A549 (cell line): Measurements from ENCODE around the gene STX18. TPM values are rescaled to one million over a fixed set of nuclear protein-coding genes. Genes with fewer than 3 reads are reported as not detected.

Experiments used
- ATAC-seq, 2 experiments: fragments of 200-7000 bp in 1 of 2; fragments of >200 bp in 1 of 2; cut with Nextera tagmentation in 1 of 2; cut with Tn5 transposase in 1 of 2; 3 replicates each; pipeline versions ENCODE4 v1.8.0 to v1.9.1; 2018 to 2020; ENCODE audit warnings: mild to moderate bottlenecking in 1 of 2, moderate library complexity in 1 of 2
- CTCF ChIA-PET: fragments of 300-600 bp; sonication (Branson Sonifier 250); formaldehyde crosslinking; extraction: SDS; loops from one replicate; lab custom pipeline; 2021; ENCODE audit warnings: antibody characterized with exemption, inconsistent platforms; lab: Yijun Ruan, JAX
- POLR2A ChIA-PET: fragments of 350-600 bp; formaldehyde crosslinking; extraction: SDS; loops from one replicate; lab custom pipeline; 2021; ENCODE audit warnings: antibody characterized with exemption, inconsistent platforms; lab: Yijun Ruan, JAX
- DNase-seq, 2 experiments: peaks; one replicate each; pipeline versions ENCODE4 v3.0.0 to v3.0.0-alpha.2; 2011 to 2016; ENCODE audit warnings: low read depth in 1 of 2, low spot score in 1 of 2
- FAIRE-seq: peaks from 2 replicates; lab custom pipeline; 2011; peaks lifted over from hg19 to GRCh38; lab: Jason Lieb, UNC
- H3K27ac ChIP-seq, 2 experiments: fragments of >200 bp; sonication (Bioruptor Twin); formaldehyde crosslinking; 3 replicates each; pipeline ENCODE4 v1.5.1; 2016 to 2017
- H3K4me1 ChIP-seq: fragments of >200 bp; sonication (Bioruptor Twin); formaldehyde crosslinking; 3 replicates; pipeline ENCODE4 v1.6.1; 2016
- H3K4me2 ChIP-seq: fragments of >200 bp; sonication (Bioruptor Twin); formaldehyde crosslinking; 3 replicates; pipeline ENCODE4 v1.6.1; 2016
- H3K4me3 ChIP-seq: fragments of >200 bp; sonication (Bioruptor Twin); formaldehyde crosslinking; 3 replicates; pipeline ENCODE4 v1.5.1; 2016
- H3K9me3 ChIP-seq: fragments of >200 bp; sonication (Bioruptor Twin); formaldehyde crosslinking; 3 replicates; pipeline ENCODE4 v1.6.1; 2016
- CBX2 ChIP-seq: fragments of 200-600 bp; sonication (generic); IDR thresholded peaks from 2 replicates; pipeline ENCODE4 v1.6.1; 2016; ENCODE audit warnings: low read depth, mild to moderate bottlenecking, borderline replicate concordance
- CHD2 ChIP-seq: fragments of 150-350 bp; IDR thresholded peaks from 2 replicates; pipeline ENCODE4 v1.6.1; 2014; ENCODE audit warnings: low read length; ENCODE audit not compliant: partially characterized antibody
- FOSB ChIP-seq: fragments of 250-450 bp; sonication (Bioruptor Pico); IDR thresholded peaks from 2 replicates; pipeline ENCODE4 v1.5.0; 2020; ENCODE audit warnings: mild to moderate bottlenecking, moderate library complexity
- HOXB5 ChIP-seq: fragments of 250-450 bp; sonication (Bioruptor Pico); IDR thresholded peaks from 2 replicates; pipeline ENCODE4 v1.5.0; 2020; ENCODE audit warnings: mild to moderate bottlenecking, moderate library complexity
- JUNB ChIP-seq: fragments of >200 bp; sonication (Bioruptor Twin); formaldehyde crosslinking; IDR thresholded peaks from 2 replicates; pipeline ENCODE4 v1.6.1; 2016
- KDM5A ChIP-seq: fragments of 200-600 bp; sonication (generic); IDR thresholded peaks from 2 replicates; pipeline ENCODE4 v1.6.1; 2016; ENCODE audit warnings: antibody characterized with exemption, mild to moderate bottlenecking
- MYC ChIP-seq: IDR thresholded peaks from 2 replicates; pipeline ENCODE4 v1.6.1; 2012; ENCODE audit warnings: mild to moderate bottlenecking, inconsistent platforms, low read length, improper control_type of control experiment, borderline replicate concordance
- PHF8 ChIP-seq: fragments of 200-600 bp; sonication (generic); IDR thresholded peaks from 2 replicates; pipeline ENCODE4 v1.6.1; 2016; ENCODE audit warnings: low read depth, mild to moderate bottlenecking, antibody characterized with exemption, moderate library complexity, borderline replicate concordance
- POLR2AphosphoS2 ChIP-seq: conservative IDR thresholded peaks from 2 replicates; pipeline ENCODE4 v1.6.1; 2012; ENCODE audit warnings: low read length, improper control_type of control experiment, inconsistent platforms
- RAD21 ChIP-seq, 2 experiments: fragments of >200 bp in 1 of 2; sonication (Bioruptor Twin) in 1 of 2; formaldehyde crosslinking in 1 of 2; IDR thresholded peaks in 1 of 2; conservative IDR thresholded peaks in 1 of 2; 2 replicates in 1 of 2; 3 replicates in 1 of 2; pipeline ENCODE4 v1.6.1; 2012 to 2018; ENCODE audit warnings: inconsistent platforms in 1 of 2
- RCOR1 ChIP-seq: fragments of 150-350 bp; IDR thresholded peaks from 2 replicates; pipeline ENCODE4 v1.6.1; 2014; ENCODE audit warnings: antibody characterized with exemption, low read length, low read depth
- RFX5 ChIP-seq: fragments of 450-650 bp; IDR thresholded peaks from 2 replicates; pipeline ENCODE4 v1.7.1; 2014; ENCODE audit warnings: antibody characterized with exemption, mild to moderate bottlenecking, moderate library complexity
- SMC3 ChIP-seq: fragments of >200 bp; sonication (Bioruptor Twin); formaldehyde crosslinking; IDR thresholded peaks from 3 replicates; pipeline ENCODE4 v1.6.1; 2018; ENCODE audit warnings: inconsistent platforms
- ZC3H11A ChIP-seq: fragments of 450-650 bp; IDR thresholded peaks from 2 replicates; pipeline ENCODE4 v1.6.1; 2014; ENCODE audit warnings: antibody characterized with exemption, mild to moderate bottlenecking
- ZFP36 ChIP-seq: fragments of 450-650 bp; IDR thresholded peaks from 2 replicates; pipeline ENCODE4 v1.6.1; 2014; ENCODE audit warnings: borderline replicate concordance; ENCODE audit not compliant: partially characterized antibody
- ZSCAN20 ChIP-seq: fragments of 250-450 bp; sonication (Bioruptor Pico); IDR thresholded peaks from 2 replicates; pipeline ENCODE4 v1.8.0; 2022; ENCODE audit warnings: mild to moderate bottlenecking, moderate library complexity
- WGBS: methylation state at CpG from one replicate; pipeline ENCODE4 v1.1.6; 2017; ENCODE audit errors: missing lambda C conversion rate; 5-methylcytosine and 5-hydroxymethylcytosine counted together
- polyA plus RNA-seq, 4 experiments: library from polyadenylated mRNA; depleted of rRNA in 3 of 4; stranded (reverse); fragments of >200 nt; fragmentation: RNase III in 1 of 4; extraction: RNeasy Plus Mini Kit Qiagen cat#74134 plus additional on column Dnase treatment in 1 of 4; gene quantifications; 2 replicates in 3 of 4; 3 replicates in 1 of 4; pipeline ENCODE4 v1.2.3, GENCODE V29; 2011 to 2017
- TF ChIP-seq, protein P1 (sequence below): IDR thresholded peaks from 2 replicates; pipeline ENCODE4 v1.6.1; 2012
- TF ChIP-seq, protein P2 (sequence below): fragments of >200 bp; sonication (Bioruptor Twin); formaldehyde crosslinking; IDR thresholded peaks from 3 replicates; pipeline ENCODE4 v1.5.1; 2016
- TF ChIP-seq, protein P3 (sequence below): fragments of 200-600 bp; sonication (generic); IDR thresholded peaks from 2 replicates; pipeline ENCODE4 v1.6.1; 2016; ENCODE audit warnings: antibody characterized with exemption, mild to moderate bottlenecking, moderate library complexity
- TF ChIP-seq, protein P4 (sequence below): fragments of 150-350 bp; IDR thresholded peaks from 2 replicates; pipeline ENCODE4 v1.6.1; 2014; ENCODE audit warnings: low read depth, mild to moderate bottlenecking, low read length

STX18 gene
- polyA plus RNA-seq, 2 of the 4 experiments (the other 2 are of a cell fraction), result 13.4 to 19.6 TPM

- FAIRE-seq (no peak), DNase-seq (peak; percentile 48 to 60)
- peak; percentile 41; the same call in 1 of the 3 replicates for TF ChIP-seq SMC3
- TF ChIP-seq, protein P1, sequence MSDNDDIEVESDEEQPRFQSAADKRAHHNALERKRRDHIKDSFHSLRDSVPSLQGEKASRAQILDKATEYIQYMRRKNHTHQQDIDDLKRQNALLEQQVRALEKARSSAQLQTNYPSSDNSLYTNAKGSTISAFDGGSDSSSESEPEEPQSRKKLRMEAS, result peak; percentile 61
- TF ChIP-seq ZSCAN20, result no peak
- TF ChIP-seq, protein P2, sequence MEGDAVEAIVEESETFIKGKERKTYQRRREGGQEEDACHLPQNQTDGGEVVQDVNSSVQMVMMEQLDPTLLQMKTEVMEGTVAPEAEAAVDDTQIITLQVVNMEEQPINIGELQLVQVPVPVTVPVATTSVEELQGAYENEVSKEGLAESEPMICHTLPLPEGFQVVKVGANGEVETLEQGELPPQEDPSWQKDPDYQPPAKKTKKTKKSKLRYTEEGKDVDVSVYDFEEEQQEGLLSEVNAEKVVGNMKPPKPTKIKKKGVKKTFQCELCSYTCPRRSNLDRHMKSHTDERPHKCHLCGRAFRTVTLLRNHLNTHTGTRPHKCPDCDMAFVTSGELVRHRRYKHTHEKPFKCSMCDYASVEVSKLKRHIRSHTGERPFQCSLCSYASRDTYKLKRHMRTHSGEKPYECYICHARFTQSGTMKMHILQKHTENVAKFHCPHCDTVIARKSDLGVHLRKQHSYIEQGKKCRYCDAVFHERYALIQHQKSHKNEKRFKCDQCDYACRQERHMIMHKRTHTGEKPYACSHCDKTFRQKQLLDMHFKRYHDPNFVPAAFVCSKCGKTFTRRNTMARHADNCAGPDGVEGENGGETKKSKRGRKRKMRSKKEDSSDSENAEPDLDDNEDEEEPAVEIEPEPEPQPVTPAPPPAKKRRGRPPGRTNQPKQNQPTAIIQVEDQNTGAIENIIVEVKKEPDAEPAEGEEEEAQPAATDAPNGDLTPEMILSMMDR, result peak; percentile 46
- peak; percentile 29 to 45; a peak in 2 of 5 replicates for TF ChIP-seq RAD21 (conservative IDR thresholded peaks at IDR 0.05 in 1 of 2, IDR thresholded peaks at IDR 0.05 in 1 of 2)
Measured at GRCh38 chr4:4430492-4431195, 111.2 kb downstream of the STX18 start.

GRCh38 chr4:4428966-4429875 is 112.6 kb downstream of the STX18 start:
- Histone ChIP-seq H3K4me1 (no peaks in the 10 kb centered on the region), H3K4me3 (no peak overlapping the region), H3K27ac (no peak overlapping the region), H3K9me3 (no peaks in the 10 kb centered on the region), H3K4me2 (no peak overlapping the region)
- CTCF ChIA-PET, result interaction anchor here (1.9 kb wide), 1 partner anchor 72 kb away, joined by 8 read pairs; no protein-coding TSS in a partner anchor
- TF ChIP-seq CHD2, result no peak
- TF ChIP-seq ZSCAN20, result no peak
- TF ChIP-seq, protein P2, result no peak
- TF ChIP-seq RCOR1, result no peak
- no peak for TF ChIP-seq JUNB
- TF ChIP-seq RFX5, result no peak
- FAIRE-seq, result no peak
- no peak for ATAC-seq
- POLR2A ChIA-PET, result no interaction called here
- WGBS, result 90% methylated on average over 10 of the region's 10 CpGs
- DNase-seq, result no peak

More at GRCh38 chr4:4430492-4431195, 111.2 kb downstream of the STX18 start:
- POLR2A ChIA-PET, result no interaction called here
- WGBS, result 41% methylated on average over 7 of the region's 7 CpGs
- Histone ChIP-seq H3K4me3 (no peak overlapping the region), H3K27ac (no peak overlapping the region), H3K4me2 (no peak overlapping the region), H3K4me1 (no peaks in the 10 kb centered on the region), H3K9me3 (no peaks in the 10 kb centered on the region)
- ATAC-seq, result peak; percentile 93 to 96
- CTCF ChIA-PET, result interaction anchor here (0.6 to 2.2 kb wide), 11 partner anchors 9 to 172 kb away, joined by 3 to 10 read pairs (median 5); no protein-coding TSS in a partner anchor

DNA sequence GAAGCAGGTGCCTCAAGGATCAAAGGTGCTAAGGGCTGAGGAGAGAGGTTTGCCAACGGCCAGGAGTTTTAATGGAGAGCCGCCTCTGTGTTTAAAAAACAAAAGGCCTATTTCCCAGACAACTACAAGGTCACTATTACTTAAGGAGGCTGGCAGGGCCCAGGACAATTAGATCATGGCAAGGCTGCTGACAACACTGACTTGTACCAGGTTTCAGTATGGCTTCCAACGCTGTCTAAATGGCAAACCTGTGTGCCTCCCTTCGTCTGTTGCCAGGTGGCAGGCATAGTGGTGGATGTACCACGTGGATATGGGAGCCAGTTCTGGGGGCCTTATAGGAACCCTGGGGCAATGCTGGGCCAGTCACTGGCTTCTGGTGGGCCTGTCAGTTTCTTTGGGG is 114.0 kb downstream of the STX18 start:
- H3K4me3 ChIP-seq, result no peak overlapping the region
- ChIA-PET POLR2A (no interaction called here), CTCF (interaction anchor here (0.5 kb wide), 1 partner anchor 455 kb away, joined by 4 read pairs; no protein-coding TSS in a partner anchor)
- no peak for DNase-seq
- ATAC-seq, result no peak
- 86% methylated on average over 4 of the region's 5 CpGs for WGBS
- H3K4me1 ChIP-seq, result no peaks in the 10 kb centered on the region
- FAIRE-seq, result no peak
- H3K9me3 ChIP-seq, result no peaks in the 10 kb centered on the region
- H3K4me2 ChIP-seq, result no peak overlapping the region
- no peak overlapping the region for H3K27ac ChIP-seq
- TF ChIP-seq, protein P3, sequence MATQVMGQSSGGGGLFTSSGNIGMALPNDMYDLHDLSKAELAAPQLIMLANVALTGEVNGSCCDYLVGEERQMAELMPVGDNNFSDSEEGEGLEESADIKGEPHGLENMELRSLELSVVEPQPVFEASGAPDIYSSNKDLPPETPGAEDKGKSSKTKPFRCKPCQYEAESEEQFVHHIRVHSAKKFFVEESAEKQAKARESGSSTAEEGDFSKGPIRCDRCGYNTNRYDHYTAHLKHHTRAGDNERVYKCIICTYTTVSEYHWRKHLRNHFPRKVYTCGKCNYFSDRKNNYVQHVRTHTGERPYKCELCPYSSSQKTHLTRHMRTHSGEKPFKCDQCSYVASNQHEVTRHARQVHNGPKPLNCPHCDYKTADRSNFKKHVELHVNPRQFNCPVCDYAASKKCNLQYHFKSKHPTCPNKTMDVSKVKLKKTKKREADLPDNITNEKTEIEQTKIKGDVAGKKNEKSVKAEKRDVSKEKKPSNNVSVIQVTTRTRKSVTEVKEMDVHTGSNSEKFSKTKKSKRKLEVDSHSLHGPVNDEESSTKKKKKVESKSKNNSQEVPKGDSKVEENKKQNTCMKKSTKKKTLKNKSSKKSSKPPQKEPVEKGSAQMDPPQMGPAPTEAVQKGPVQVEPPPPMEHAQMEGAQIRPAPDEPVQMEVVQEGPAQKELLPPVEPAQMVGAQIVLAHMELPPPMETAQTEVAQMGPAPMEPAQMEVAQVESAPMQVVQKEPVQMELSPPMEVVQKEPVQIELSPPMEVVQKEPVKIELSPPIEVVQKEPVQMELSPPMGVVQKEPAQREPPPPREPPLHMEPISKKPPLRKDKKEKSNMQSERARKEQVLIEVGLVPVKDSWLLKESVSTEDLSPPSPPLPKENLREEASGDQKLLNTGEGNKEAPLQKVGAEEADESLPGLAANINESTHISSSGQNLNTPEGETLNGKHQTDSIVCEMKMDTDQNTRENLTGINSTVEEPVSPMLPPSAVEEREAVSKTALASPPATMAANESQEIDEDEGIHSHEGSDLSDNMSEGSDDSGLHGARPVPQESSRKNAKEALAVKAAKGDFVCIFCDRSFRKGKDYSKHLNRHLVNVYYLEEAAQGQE, result no peak
- no peak for TF ChIP-seq FOSB (CRISPR knock-in tag)
- TF ChIP-seq HOXB5 (CRISPR knock-in tag), result no peak
- no peak for TF ChIP-seq POLR2AphosphoS2
- TF ChIP-seq, protein P4, sequence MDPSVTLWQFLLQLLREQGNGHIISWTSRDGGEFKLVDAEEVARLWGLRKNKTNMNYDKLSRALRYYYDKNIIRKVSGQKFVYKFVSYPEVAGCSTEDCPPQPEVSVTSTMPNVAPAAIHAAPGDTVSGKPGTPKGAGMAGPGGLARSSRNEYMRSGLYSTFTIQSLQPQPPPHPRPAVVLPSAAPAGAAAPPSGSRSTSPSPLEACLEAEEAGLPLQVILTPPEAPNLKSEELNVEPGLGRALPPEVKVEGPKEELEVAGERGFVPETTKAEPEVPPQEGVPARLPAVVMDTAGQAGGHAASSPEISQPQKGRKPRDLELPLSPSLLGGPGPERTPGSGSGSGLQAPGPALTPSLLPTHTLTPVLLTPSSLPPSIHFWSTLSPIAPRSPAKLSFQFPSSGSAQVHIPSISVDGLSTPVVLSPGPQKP, result no peak
- no peak for TF ChIP-seq PHF8
- TF ChIP-seq KDM5A, result no peak
- no peak for TF ChIP-seq MYC
- TF ChIP-seq CBX2, result no peak
- TF ChIP-seq ZFP36, result no peak
- TF ChIP-seq RCOR1, result no peak
- no peak for TF ChIP-seq ZC3H11A
